Midbrain (tissue), 1 donor: Measurements from ENCODE around the gene DDR2.
"Not testable (repeated sequence)": the region's sequence is repeated elsewhere in the genome, so short reads cannot be mapped to it uniquely, and the experiment has no call there.

Experiments
- DNase-seq: peaks from one replicate; lab custom pipeline; 2025; lab: John Stamatoyannopoulos, UW

DDR2 gene

DNA sequence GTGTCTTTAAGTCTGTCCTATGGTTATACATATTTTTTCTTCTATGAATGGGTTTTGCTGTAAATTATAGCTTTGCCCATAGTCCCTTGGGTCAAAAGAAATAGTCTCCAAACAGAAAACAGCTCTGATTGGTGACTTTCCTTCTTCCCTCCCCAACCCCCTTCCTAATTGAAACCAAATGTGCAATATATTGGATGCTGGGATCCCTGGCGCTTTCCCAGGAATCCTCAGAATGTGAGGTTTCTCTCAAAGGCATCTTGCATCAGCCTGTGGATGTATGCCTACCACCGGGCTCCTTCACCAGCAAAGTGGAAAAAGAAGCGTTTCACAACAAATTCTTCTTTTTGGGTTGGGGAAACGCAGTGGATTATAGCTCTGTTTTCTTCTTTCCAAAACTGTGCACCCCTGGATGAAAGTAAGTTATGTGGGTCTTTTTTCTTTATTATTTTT lies at the start of gene DDR2:
Gene DDR2, plus strand, starts transcription at position 248 of the 450 bp plus-strand sequence. CDS start 86,600 bp downstream, outside the sequence.
- peak; percentile 24 for DNase-seq

DNA sequence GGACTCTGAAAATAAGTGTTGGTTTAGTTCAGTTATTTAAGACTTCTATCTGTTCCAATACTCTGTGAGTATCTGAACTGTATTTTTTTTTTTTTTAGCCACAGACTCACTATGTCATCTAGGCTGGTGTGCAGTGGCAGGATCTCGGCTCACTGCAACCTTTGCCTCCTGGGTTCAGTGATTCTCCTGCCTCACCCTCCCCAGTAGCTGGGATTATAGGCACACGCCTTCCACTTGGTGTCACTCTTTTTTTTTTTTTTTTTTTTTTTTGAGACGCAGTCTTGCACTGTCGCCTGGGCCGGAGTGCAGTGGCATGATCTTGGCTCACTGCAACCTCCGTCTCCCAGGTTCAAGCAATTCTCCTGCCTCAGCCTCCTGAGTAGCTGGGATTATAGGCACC lies 49.4 kb upstream of the DDR2 start:
- DNase-seq: not testable (repeated sequence)

DNA sequence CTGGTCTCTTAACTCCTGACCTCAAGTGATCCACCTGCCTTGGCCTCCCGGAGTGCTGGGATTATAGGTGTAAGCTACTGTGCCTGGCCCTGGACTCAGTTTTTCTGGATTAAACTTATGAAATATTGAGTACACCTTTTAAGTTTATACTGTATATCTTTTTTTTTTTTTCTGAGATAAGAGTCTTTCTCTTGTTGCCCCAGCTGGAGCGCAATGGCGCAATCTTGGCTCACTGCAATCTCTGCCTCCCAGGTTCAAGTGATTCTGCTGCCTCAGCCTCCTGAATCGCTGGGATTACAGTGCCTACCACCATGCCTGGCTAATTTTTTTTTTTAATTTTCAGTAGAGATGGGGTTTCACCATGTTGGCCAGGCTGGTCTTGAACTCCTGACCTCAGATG lies 47.2 kb upstream of the DDR2 start:
- not testable (repeated sequence) for DNase-seq

DNA sequence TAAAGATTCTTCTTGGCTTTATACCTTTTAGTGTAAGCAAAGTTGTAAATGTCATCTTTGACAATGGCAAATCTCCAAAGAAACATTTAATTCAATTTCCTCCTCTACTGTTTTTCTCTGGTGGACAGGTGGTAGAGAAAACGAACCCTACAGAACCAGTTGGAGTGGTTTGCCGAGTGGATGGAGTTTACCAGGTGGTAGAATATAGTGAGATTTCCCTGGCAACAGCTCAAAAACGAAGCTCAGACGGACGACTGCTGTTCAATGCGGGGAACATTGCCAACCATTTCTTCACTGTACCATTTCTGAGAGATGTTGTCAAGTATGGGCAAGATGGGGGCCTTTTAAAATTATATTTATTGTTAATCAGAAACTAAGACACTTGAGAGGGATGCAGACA lies 44.9 kb upstream of the DDR2 start:
- DNase-seq: no peak

DNA sequence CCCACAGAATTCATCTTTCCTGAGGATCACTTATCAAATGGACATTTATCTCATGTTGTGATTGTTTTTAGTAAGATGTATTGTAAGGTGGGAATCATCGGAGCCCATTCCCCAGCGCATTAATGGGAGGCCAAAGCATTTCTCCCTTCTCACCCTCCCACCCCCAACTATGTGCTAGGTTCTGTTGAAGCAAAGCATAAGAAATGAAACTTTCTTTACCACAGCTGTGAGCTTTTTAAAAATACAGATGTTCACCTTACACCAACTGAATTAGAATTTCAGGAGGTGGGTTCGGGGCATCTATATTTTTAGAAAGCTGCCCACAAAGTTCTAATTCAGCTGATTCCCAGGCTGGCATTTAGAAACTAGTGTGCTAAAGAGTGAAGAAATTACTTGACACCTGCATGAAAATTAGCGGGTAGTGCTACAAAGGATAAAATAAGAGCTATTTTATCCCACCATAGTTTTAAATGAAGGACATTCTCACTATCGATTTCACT lies 44.5 kb upstream of the DDR2 start:
- no peak for DNase-seq

DNA sequence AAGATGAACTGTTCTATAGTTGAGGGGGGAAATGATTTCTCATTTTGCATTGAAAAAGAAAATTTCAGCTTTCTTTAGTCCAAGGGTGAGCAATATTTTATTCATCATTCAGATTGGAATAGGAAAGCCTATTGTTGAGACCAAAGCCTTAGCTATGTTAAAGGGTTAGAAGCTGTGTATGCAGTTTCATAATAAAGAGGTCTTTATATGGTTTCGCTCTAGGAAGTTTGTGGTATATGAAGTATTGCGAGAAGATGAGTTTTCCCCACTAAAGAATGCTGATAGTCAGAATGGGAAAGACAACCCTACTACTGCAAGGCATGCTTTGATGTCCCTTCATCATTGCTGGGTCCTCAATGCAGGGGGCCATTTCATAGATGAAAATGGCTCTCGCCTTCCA lies 42.2 kb upstream of the DDR2 start:
- no peak for DNase-seq

DNA sequence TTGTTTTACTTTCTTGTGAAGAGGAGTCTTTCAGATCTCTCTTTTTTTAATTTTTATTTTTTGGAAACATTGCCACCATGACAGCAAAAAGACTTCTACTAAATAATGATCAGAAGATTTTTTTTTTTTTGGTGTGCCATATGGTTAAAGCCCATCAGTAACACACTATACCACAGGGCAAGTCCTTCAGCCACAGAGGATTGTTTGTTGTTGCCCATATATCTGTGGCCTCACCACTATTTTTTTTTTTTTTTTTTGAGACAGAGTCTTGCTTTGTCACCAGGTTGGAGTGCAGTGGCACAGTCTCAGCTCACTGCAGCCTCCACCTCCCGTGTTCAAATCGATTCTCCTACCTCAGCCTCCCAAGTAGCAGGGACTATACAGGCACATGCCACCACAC lies 41.6 kb upstream of the DDR2 start:
- DNase-seq: no peak

DNA sequence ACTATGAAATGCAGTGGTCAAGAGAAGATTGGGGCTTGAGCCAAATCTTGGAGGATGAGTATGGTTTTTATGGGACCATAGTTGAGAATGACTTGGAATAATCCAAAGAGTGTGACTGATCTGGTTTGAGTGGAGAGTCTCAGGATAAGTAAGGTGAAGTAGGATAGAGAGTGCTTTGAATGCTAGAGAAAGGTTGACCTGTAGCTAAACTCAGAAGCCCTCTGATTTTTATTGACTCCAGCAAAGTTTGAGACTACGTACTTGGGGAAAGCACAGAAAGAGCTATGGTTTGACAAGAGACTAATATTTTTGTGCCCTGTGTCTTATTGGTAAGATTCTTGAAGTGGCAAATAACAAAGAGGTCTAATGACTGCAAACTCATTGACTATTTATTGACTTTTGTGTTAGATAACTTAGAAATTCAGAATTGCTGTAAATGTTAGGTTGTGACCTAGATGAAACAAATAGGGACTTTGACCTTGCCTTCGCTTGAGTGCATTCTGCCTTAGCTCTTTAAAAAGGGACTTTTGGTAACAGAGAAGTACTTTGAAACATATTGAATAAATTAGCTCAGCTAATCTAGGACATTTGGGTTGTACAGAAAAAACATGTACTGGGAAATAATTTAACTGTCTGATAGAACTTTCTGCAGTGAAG lies 35.6 kb upstream of the DDR2 start:
- DNase-seq: no peak

DNA sequence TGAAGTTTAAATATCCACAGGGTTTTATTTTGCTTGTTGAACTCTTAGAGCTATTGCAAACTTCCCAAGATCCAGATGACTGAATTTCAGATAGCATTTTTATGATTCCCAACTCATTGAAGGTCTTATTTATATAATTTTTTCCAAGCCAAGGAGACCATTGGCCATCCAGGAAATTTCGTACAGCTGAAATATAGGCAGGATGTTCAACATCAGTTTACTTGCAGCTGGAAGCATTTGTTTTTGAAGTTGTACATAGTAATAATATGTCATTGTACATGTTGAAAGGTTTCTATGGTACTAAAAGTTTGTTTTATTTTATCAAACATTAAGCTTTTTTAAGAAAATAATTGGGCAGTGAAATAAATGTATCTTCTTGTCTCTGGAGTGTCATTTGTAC lies 32.8 kb upstream of the DDR2 start:
- no peak for DNase-seq

DNA sequence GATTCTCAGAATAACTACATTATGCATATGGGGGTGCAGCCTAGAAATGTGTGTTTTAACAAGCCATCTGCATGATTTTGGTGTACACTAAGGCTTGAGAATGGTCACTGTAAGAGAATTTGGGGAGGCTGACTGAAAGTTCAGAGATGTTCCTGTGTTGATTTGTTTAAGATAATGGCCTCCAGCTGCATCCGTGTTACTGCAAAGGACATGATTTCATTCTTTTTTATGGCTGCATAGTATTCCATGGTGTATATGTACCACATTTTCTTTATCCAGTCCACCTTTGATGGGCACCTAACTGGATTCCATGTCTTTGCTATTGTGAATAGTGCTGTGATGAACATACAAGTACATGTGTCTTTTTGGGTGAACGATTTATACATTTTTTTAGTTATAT lies 29.1 kb upstream of the DDR2 start:
- DNase-seq: not testable (repeated sequence)

DNA sequence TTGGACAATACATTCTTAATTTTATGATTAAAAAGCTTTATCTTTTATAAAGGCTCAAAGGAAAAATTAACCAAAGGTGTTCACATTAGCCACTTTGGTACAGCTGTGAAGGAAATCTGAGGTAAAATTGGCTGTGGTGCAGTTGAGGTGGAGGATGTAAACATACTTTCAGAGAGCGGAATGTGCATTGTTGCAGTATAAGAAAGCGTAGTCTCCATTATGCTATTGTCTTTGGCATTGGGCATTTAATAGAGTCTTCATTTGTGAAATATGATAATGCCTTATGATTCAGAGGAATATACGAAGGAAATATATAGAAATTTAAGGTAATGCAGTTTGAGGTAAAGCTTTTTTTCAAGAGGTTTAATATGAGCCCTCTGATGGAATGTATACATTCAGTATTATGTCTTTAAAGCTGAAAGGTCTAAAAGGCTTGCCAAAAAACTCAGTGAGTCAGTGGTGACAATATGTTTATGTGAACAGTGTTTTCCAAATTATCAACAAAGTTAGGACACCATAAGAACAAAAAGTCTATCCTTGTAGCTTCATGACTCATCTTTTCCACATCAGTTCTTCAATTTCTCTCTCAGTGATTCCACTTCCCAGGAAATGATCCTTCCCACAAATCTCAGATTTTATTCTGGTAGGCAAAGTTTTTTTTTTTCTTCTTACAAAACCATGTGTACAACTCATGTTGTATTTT lies 26.9 kb upstream of the DDR2 start:
- DNase-seq: no peak

DNA sequence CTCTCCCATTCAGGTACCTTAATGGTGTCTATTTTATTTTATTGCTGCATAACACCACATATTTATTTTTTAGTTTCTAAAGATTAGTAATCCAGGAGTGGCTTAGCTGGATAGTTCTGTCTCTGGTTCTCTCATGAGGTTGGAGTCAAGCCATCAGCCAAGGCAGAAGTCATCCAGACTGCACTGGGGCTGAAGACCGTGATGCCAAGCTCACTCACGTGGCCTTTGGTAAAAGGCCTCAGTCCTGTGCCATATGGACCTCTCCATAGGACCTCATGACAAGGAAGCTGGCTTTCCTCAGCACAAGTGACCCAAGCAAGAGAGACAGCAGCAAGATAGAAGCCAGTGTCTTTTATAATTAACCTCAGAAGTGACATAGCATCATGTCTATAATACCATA lies 23.0 kb upstream of the DDR2 start:
- DNase-seq: no peak

DNA sequence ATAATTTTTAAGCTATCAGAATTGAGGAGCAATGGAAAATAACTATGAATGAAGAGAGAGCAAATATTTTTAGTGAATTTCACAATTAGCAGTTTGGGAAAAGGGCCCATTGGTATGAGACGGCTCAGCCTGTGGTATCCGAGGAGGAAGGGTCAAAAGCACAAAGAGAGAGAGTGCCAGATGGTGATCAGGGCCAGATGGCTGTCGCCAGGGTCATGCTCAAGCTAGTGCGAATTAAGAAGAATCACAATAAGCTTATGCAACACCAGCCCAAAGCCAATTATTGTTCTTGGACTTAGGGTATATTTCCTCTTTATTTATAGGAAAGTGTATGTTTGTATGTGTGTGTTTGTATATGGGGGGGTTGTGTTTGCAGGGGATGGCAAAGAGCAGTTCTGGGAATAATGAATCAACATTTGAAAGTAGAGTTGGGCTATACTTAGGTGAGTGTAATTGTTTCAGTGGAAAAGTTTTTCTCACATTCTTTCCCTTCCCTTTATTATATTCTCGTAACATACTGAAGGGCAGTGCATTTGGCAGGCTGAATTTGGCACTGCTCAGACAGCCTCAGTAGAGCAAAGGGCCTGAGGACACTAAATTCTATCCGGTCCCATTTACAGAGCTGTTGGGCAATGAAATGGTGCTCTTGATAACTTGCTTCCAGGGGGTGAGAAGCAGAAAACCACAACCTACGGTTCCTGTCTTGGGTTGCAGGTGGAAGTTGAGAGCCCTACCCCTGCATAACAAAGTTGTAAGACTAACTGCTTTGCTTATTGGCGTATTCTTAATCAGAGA lies 19.5 kb upstream of the DDR2 start:
- DNase-seq: no peak

DNA sequence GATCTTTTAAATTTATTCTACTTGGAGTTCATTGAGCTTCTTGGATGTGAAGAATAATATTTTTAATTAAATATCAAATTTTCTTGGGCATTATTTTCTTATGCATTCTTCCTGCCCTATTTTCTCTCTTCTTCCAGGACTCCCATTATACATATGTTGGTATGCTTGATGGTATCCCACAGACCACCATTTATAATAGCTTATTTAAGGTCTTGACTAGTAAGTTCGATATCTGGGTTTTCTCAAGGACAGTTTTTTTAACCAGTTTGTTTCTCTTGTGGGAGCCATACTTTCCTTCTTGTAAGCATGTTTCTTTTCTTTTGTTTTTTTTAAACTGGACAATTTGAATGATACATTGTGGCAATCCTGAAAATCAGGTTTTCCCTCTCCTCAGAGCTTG lies 15.4 kb upstream of the DDR2 start:
- DNase-seq: no peak

DNA sequence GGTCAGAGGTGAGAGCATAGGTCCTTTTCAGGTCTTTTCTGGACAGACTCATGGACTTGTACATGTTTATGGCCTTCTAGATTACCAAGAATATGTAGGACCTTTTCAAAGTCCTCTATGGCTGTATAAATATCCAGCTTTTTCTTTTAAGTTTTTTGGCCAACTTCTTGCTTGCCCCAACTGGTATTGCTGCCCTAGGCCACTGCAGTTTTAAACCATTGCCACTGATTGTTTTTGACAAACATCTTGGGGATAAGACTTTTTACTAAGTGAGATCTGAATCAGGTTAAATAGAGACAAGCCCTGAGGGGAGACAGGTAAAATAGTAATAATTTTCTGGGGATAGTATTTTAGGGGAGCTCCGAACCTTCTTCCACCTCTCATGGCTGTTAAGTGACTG lies 14.8 kb upstream of the DDR2 start:
- no peak for DNase-seq

DNA sequence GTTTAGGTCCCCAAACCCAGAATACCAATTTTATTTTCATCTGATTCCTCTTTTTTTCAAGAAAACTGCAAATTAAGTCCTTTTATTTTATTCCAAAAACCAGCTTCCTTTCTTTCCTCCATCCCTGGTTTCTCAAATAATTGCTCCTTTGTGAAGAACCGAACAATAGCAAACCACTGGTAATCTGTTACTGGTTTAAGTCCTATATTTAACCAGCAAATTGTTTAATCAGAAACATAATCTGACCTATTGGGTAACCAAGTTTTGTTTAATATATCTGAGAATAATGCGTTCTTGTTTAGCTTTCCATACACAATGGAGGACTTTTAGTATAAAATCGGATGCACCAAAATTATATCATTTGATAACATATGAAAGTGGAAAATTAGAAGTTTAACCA lies 13.2 kb upstream of the DDR2 start:
- no peak for DNase-seq

DNA sequence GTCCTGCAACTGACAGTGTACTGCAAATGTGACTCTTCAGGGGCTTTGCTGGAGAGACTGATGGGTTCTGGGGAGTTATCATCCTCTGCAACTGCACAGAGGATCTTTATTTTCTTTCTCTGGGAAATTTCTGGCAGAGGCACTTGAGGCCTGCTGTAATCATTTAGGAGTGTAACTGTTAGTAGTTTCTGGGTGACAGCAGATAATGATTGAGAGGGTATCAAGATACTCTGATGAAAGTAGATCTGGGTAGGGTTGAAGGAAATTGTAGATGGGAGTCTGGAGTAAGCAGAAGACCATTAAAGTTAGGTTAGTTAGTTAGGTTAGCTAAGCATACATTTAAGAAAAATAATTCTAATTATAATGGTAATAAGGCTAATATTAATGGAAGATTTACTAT lies 11.0 kb upstream of the DDR2 start:
- DNase-seq: no peak

DNA sequence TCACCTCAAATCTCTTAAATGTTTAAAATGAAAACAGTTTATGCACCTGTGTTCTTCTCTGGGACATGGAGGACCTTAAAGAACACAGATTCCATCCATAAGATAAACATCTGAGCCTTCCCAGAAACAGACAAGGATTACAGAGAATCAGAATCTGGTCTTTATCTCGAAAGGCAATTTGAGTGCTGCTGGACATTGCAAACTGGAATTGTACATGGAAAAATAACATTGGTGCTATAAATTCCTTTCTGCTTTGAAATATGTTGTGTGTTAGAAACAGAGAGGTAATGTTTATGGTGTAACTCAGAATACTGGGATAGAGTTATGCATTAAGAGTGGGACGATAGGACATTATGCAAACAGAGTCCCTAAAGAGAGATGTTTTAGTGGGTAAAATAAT lies 6.6 kb upstream of the DDR2 start:
- no peak for DNase-seq

DNA sequence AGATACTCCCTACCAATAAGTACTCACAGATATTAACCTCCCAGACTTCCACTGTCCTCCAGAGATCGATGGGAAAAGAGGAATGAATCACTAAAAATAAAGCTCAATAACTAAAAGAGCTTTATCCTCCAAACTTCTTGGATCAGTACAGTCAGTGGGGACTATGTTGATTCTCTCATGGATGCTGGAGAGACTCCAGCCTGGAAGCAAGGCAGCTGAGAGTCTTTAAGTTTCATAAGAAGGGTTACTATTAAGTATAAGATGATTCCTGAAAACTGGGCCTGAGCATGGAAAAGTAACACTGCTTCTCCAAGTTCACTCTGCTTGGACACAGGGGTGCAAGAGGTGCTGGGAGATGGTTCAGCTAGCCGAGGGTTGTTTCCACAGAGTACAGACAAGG lies 6.2 kb upstream of the DDR2 start:
- no peak for DNase-seq

DNA sequence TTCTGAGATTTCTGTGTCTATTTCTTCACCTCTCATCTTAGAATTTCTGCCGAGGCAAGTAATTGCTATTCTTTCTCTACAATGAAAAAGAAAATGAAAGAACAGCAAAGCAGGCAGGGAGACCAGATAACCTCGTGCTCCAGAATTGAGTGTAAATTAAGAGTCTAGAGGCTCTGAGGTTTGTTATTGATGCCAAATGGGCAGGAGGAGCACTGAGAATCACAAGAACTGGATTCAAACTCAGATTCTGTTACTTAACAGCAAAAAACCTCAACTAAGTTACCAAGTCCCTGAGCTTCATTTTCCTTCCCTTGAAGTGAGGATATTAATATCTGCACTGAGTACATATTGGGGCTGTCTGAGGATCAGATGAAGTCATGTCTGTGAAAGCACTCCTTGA lies 5.5 kb upstream of the DDR2 start:
- DNase-seq: no peak

DNA sequence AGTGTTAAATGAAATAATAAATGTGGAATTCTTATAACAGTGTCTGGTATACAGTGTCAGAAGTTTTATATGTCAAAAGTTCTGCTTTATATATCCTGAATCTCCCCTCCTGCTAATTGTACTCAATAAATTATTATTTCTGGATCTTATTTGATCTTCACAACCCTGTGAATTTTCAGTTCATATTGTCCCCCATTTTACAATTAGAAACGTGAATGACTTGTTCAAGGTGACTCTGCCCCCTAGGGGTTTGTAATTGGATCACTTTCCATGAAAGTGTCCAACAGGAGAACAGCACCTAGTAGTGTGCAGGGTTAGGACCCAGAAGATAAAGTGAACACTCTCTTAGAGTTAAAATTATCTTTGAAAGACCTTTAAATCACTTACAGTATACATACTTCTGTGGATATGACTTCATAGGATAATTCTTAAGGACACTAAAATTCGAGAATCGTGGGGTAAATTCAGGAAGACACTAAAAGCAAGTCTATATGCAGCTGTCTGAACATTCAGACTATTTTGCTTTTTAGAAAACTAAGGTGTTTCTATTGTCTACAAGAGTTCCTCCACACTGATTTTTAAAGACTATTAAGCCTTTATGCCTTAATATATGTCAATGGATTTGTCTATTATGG lies 4.5 kb upstream of the DDR2 start:
- no peak for DNase-seq

DNA sequence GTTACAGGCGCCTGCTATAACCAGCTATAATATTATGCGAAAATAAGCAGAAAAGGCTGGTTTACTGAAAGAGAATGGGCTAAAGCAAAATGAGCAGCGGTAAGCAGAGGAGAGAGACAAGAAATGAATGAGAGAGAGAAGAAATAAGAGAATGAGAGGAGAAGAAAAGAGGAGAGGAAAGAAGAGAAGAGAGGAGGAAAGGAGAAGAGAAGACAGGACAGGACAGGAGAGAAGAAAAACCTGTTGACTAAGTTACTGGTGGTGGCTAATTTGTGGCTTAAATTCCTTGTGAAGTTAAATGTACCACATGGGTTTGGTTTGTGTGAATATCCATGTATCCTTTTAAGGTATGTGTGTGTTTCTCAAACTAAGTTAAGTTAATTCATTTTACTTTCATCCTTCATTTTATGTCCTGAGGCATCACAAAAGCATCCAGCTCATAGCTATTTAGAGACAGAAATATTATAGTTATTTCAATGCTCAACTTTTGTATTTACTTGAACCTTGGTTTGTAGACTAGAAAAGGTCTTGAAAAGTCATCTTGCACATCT lies 3.1 kb upstream of the DDR2 start:
- no peak for DNase-seq
